Tibial nerve (tissue), 3 donors: ENCODE results near the gene RNF4.

ENCODE experiments used
- CTCF ChIP-seq, 5 experiments: fragments of 200-600 bp in 3 of 5; fragments of 450-650 bp in 2 of 5; sonication (generic) in 3 of 5; IDR thresholded peaks; one replicate each; pipeline ENCODE4 v1.5.1; 2016 to 2019; ENCODE audit warnings: antibody characterized with exemption in 5 of 5, mild to moderate bottlenecking in 3 of 5, moderate library complexity in 2 of 5
- POLR2A ChIP-seq, 2 donors: fragments of 450-650 bp; IDR thresholded peaks; one replicate each; pipeline ENCODE4 v1.6.1; 2017; ENCODE audit warnings: antibody characterized with exemption in 2 of 2, mild to moderate bottlenecking in 2 of 2, moderate library complexity in 2 of 2

GRCh38 chr4:2511645-2512131, 42.8 kb downstream of the RNF4 start:
- TF ChIP-seq POLR2A (IDR thresholded peaks at IDR 0.05) (no peak), CTCF (IDR thresholded peaks at IDR 0.05) (no peak)
